ENCODE results near the gene HSPB7.
"Not testable (repeated sequence)": the region's sequence is repeated elsewhere in the genome, so short reads cannot be mapped to it uniquely, and the experiment has no call there.

The HSPB7 gene

DNA sequence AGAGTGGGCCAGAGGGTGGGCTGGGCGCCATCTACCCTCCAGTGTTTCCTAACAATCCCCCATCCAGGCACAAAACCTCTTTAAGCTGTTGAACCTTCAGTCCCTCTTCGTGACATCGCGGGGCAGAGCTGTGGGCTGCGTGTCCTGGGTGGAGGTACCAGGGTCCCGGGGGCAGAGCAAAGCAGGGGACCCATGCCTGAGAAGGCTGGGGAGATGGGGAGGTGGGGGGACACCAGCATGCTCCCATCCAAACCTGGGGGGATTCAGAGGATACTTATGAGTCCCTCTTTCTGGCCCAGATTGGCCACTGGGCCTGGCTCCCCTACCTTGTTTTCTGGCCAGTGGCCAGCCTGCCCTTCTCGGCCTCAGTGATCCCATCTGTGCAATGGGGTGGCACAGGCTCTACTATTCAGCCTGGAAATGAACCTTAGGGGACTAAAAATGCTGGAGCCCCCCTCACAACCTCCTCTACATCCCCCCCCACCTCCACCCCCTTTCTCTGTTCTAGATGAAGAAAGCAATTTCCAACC lies 15.3 kb upstream of the HSPB7 start:
- H3K27me3 ChIP-seq (ENCODE audit: insufficient read depth, low read length, poor library complexity, severe bottlenecking); H3K36me3 ChIP-seq (ENCODE audit: insufficient read depth, low read length); H3K9me3 ChIP-seq (ENCODE audit: insufficient read depth, low read depth, low read length); H3K9ac ChIP-seq (ENCODE audit: low read depth, low read length, poor library complexity, severe bottlenecking); H3K4me3 ChIP-seq (ENCODE audit: low read length, poor library complexity, severe bottlenecking); H3F3A ChIP-seq (ENCODE audit: low read depth); H2AFZ ChIP-seq (ENCODE audit: low read length); H3K9me2 ChIP-seq (replicated peaks; ENCODE audit: low read depth, low read length); H3K4me1 ChIP-seq (ENCODE audit: insufficient read depth, low read length, poor library complexity, severe bottlenecking); H3K79me2 ChIP-seq (ENCODE audit: insufficient read depth, low read length); H3K4me2 ChIP-seq (ENCODE audit: low read depth, low read length, poor library complexity, severe bottlenecking); H4K20me1 ChIP-seq (ENCODE audit: insufficient read depth, low read length, poor library complexity, severe bottlenecking): not testable (repeated sequence)

DNA sequence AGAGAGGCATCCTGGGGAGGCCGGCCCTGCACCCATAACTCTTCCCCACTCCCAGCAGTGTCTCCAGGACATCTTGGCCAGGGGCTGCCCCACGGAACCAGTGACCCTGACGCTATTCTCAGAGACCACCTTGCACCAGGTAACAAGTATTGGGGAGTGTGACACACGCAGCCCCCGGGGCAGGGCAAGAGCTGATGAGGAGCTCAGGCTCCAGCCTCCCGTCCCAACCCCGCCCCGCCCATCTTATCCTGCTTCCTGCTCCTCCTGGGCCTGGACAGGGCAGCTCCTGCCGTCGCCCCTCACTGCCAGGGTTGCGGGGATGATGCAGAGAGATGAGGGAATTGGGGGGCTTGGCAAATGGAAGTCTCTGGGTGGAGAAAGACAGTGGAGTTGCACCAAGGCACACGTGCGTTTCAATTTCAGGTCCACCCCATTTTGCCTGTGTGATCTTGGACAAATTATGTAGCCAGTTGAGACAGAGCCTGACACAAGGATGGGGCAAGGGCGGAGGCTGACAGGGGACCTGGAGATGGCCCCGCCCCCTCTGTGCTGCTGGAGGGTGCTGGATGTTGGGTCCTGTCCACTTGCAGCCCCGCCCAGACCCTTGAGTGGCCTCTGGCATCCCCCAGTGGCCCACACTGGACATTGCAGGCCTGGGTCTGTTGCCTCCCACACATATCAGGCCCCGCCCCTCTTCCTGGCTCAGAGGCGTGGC lies 14.7 kb upstream of the HSPB7 start:
- Histone ChIP-seq H4K20me1 (ENCODE audit: insufficient read depth, low read length, poor library complexity, severe bottlenecking) (no peaks in the 10 kb centered on the region), H3F3A (ENCODE audit: low read depth) (no peaks in the 10 kb centered on the region), H3K9ac (ENCODE audit: low read depth, low read length, poor library complexity, severe bottlenecking) (no peak overlapping the region), H2AFZ (ENCODE audit: low read length) (no peak overlapping the region), H3K36me3 (ENCODE audit: insufficient read depth, low read length) (no peaks in the 10 kb centered on the region), H3K4me1 (ENCODE audit: insufficient read depth, low read length, poor library complexity, severe bottlenecking) (no peaks in the 10 kb centered on the region), H3K9me3 (ENCODE audit: insufficient read depth, low read depth, low read length) (no peaks in the 10 kb centered on the region), H3K4me2 (ENCODE audit: low read depth, low read length, poor library complexity, severe bottlenecking) (no peak overlapping the region), H3K27me3 (ENCODE audit: insufficient read depth, low read length, poor library complexity, severe bottlenecking) (no peaks in the 10 kb centered on the region), H3K79me2 (ENCODE audit: insufficient read depth, low read length) (no peaks in the 10 kb centered on the region), H3K9me2 (replicated peaks; ENCODE audit: low read depth, low read length) (no peaks in the 10 kb centered on the region), H3K4me3 (ENCODE audit: low read length, poor library complexity, severe bottlenecking) (no peak overlapping the region)
- TF ChIP-seq, protein P1, sequence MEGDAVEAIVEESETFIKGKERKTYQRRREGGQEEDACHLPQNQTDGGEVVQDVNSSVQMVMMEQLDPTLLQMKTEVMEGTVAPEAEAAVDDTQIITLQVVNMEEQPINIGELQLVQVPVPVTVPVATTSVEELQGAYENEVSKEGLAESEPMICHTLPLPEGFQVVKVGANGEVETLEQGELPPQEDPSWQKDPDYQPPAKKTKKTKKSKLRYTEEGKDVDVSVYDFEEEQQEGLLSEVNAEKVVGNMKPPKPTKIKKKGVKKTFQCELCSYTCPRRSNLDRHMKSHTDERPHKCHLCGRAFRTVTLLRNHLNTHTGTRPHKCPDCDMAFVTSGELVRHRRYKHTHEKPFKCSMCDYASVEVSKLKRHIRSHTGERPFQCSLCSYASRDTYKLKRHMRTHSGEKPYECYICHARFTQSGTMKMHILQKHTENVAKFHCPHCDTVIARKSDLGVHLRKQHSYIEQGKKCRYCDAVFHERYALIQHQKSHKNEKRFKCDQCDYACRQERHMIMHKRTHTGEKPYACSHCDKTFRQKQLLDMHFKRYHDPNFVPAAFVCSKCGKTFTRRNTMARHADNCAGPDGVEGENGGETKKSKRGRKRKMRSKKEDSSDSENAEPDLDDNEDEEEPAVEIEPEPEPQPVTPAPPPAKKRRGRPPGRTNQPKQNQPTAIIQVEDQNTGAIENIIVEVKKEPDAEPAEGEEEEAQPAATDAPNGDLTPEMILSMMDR (conservative IDR thresholded peaks at IDR 0.05; ENCODE audit: low read length), result peak; percentile 75
- no peak for TF ChIP-seq EZH2phosphoT487 (IDR thresholded peaks at IDR 0.05; ENCODE audit: borderline replicate concordance)

DNA sequence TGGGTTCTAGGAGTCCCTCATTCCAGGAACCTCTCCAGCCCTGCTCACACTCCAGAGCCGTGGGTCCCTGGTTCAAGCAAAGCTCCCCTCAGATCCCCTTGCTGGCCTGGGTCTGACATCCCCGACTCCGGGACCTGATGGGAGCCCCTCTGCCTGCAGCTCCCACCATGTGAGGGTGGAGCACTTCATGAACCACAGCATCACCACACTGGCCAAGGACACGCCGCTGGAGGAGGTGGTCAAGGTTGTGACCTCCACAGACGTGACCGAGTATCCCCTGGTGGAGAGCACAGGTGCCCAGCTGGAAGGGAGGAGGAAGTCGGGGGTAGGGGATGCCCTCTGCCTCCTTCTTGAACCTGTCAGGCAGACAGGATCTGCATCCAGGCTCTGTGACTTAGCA lies 13.7 kb upstream of the HSPB7 start:
- H3K36me3 ChIP-seq (ENCODE audit: insufficient read depth, low read length), result no peaks in the 10 kb centered on the region

More for the DNA sequence above, 13.7 kb upstream of the HSPB7 start:
- no peaks in the 10 kb centered on the region for H3K9me2 ChIP-seq (replicated peaks; ENCODE audit: low read depth, low read length)
- no peaks in the 10 kb centered on the region for H3K9me3 ChIP-seq (ENCODE audit: insufficient read depth, low read depth, low read length)
- TF ChIP-seq, protein P1 (conservative IDR thresholded peaks at IDR 0.05; ENCODE audit: low read length), result no peak
- no peak for TF ChIP-seq EZH2phosphoT487 (IDR thresholded peaks at IDR 0.05; ENCODE audit: borderline replicate concordance)
- no peaks in the 10 kb centered on the region for H3K79me2 ChIP-seq (ENCODE audit: insufficient read depth, low read length)
- no peaks in the 10 kb centered on the region for H4K20me1 ChIP-seq (ENCODE audit: insufficient read depth, low read length, poor library complexity, severe bottlenecking)
- H3K4me1 ChIP-seq (ENCODE audit: insufficient read depth, low read length, poor library complexity, severe bottlenecking), result no peaks in the 10 kb centered on the region
- no peak overlapping the region for H3K4me2 ChIP-seq (ENCODE audit: low read depth, low read length, poor library complexity, severe bottlenecking)
- H3F3A ChIP-seq (ENCODE audit: low read depth), result no peaks in the 10 kb centered on the region
- H3K27me3 ChIP-seq (ENCODE audit: insufficient read depth, low read length, poor library complexity, severe bottlenecking), result no peaks in the 10 kb centered on the region
- H3K4me3 ChIP-seq (ENCODE audit: low read length, poor library complexity, severe bottlenecking), result no peak overlapping the region
- H2AFZ ChIP-seq (ENCODE audit: low read length), result no peak overlapping the region
- H3K9ac ChIP-seq (ENCODE audit: low read depth, low read length, poor library complexity, severe bottlenecking), result no peak overlapping the region

All from Loucy (cell line).